ENCODE measurements around the gene MED14.

GRCh38 chrX:40684092-40684491 is 51.2 kb downstream of the MED14 start:
- TF ChIP-seq CTCF (IDR thresholded peaks at IDR 0.05) (no peak), POLR2A (IDR thresholded peaks at IDR 0.05) (no peak), POLR2AphosphoS5 (IDR thresholded peaks at IDR 0.05) (no peak)
